PFSK-1 (cell line): Measurements from ENCODE around the gene SEZ6L2.
A peak's percentile ranks its signal among the peaks of the same experiment; 100 is the strongest.

Source experiments
- FOXP2 ChIP-seq: optimal IDR thresholded peaks from 2 replicates; pipeline ENCODE3; 2011; ENCODE audit warnings: borderline replicate concordance, control low read depth, inconsistent platforms; ENCODE audit not compliant: insufficient read depth; ENCODE audit errors: extremely low read length, extremely low read depth
- POLR2AphosphoS5 ChIP-seq: IDR thresholded peaks from 2 replicates; pipeline ENCODE4 v1.6.1; 2012; ENCODE audit warnings: low read depth, mild to moderate bottlenecking, control low read depth, low read length, moderate library complexity
- REST ChIP-seq, 2 experiments: IDR thresholded peaks; 2 replicates each; pipeline versions ENCODE4 v1.6.1 to v1.8.0; 2011 to 2012; ENCODE audit warnings: low read depth in 2 of 2, low read length in 2 of 2, control low read depth in 1 of 2, inconsistent platforms in 1 of 2, mild to moderate bottlenecking in 1 of 2, moderate library complexity in 1 of 2; ENCODE audit not compliant: insufficient read depth in 1 of 2
- SIN3A ChIP-seq: IDR thresholded peaks from 2 replicates; pipeline ENCODE4 v1.6.1; 2012; ENCODE audit warnings: mild to moderate bottlenecking, low read length, moderate library complexity, borderline replicate concordance; ENCODE audit not compliant: insufficient read depth
- TAF1 ChIP-seq: IDR thresholded peaks from 2 replicates; pipeline ENCODE4 v1.6.1; 2012; ENCODE audit warnings: low read length, control low read depth, borderline replicate concordance; ENCODE audit not compliant: insufficient read depth

The SEZ6L2 gene

GRCh38 chr16:29927070-29927905 lies 27.9 kb upstream of the SEZ6L2 start:
- no peak for TF ChIP-seq FOXP2
- no peak for TF ChIP-seq REST (IDR thresholded peaks at IDR 0.05; ENCODE audit: insufficient read depth in 1 of 2, low read depth in 2 of 2, low read length in 2 of 2)
- no peak for TF ChIP-seq POLR2AphosphoS5
- TF ChIP-seq SIN3A: no peak
- TF ChIP-seq TAF1: no peak

- TF ChIP-seq FOXP2: no peak
- no peak for TF ChIP-seq POLR2AphosphoS5
- TF ChIP-seq TAF1: 0 out of 2 replicates have a peak, but pooled peaks have one; percentile 18
- no peak for TF ChIP-seq REST (IDR thresholded peaks at IDR 0.05; ENCODE audit: insufficient read depth in 1 of 2, low read depth in 2 of 2, low read length in 2 of 2)
- no peak for TF ChIP-seq SIN3A
Observed at GRCh38 chr16:29926711-29927052, 27.3 kb upstream of the SEZ6L2 start.

- 0 out of 2 replicates have a peak, but pooled peaks have one; percentile 39 for TF ChIP-seq TAF1
- TF ChIP-seq POLR2AphosphoS5: peak; percentile 78
- peak; percentile 67; the same call in 1 of the 2 replicates for TF ChIP-seq SIN3A
- peak; percentile 18 for TF ChIP-seq FOXP2
- TF ChIP-seq REST (IDR thresholded peaks at IDR 0.05; ENCODE audit: insufficient read depth in 1 of 2, low read depth in 2 of 2, low read length in 2 of 2): no peak
Observed at GRCh38 chr16:29925781-29926710, 26.7 kb upstream of the SEZ6L2 start, which contains the start of gene KCTD13. KCTD13 (minus strand) TSS chr16:29926226; CDS start chr16:29926033, 193 bp downstream.

GRCh38 chr16:29925105-29925756 lies 25.9 kb upstream of the SEZ6L2 start:
- TF ChIP-seq FOXP2 (no peak), POLR2AphosphoS5 (no peak), REST (IDR thresholded peaks at IDR 0.05; ENCODE audit: insufficient read depth in 1 of 2, low read depth in 2 of 2, low read length in 2 of 2) (no peak), TAF1 (no peak), SIN3A (no peak)
